HG03066 (cell line): ENCODE measurements around the gene SMG7.
"Not testable (repeated sequence)": the region's sequence is repeated elsewhere in the genome, so short reads cannot be mapped to it uniquely, and the experiment has no call there.

Experiments
- ATAC-seq: cut with Tn5 transposase; IDR thresholded peaks from one replicate; pipeline ENCODE4 v1.9.1; 2021; ENCODE audit warnings: low read depth; ENCODE audit not compliant: unreplicated experiment

Gene SMG7, protein sequence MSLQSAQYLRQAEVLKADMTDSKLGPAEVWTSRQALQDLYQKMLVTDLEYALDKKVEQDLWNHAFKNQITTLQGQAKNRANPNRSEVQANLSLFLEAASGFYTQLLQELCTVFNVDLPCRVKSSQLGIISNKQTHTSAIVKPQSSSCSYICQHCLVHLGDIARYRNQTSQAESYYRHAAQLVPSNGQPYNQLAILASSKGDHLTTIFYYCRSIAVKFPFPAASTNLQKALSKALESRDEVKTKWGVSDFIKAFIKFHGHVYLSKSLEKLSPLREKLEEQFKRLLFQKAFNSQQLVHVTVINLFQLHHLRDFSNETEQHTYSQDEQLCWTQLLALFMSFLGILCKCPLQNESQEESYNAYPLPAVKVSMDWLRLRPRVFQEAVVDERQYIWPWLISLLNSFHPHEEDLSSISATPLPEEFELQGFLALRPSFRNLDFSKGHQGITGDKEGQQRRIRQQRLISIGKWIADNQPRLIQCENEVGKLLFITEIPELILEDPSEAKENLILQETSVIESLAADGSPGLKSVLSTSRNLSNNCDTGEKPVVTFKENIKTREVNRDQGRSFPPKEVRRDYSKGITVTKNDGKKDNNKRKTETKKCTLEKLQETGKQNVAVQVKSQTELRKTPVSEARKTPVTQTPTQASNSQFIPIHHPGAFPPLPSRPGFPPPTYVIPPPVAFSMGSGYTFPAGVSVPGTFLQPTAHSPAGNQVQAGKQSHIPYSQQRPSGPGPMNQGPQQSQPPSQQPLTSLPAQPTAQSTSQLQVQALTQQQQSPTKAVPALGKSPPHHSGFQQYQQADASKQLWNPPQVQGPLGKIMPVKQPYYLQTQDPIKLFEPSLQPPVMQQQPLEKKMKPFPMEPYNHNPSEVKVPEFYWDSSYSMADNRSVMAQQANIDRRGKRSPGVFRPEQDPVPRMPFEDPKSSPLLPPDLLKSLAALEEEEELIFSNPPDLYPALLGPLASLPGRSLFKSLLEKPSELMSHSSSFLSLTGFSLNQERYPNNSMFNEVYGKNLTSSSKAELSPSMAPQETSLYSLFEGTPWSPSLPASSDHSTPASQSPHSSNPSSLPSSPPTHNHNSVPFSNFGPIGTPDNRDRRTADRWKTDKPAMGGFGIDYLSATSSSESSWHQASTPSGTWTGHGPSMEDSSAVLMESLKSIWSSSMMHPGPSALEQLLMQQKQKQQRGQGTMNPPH

DNA sequence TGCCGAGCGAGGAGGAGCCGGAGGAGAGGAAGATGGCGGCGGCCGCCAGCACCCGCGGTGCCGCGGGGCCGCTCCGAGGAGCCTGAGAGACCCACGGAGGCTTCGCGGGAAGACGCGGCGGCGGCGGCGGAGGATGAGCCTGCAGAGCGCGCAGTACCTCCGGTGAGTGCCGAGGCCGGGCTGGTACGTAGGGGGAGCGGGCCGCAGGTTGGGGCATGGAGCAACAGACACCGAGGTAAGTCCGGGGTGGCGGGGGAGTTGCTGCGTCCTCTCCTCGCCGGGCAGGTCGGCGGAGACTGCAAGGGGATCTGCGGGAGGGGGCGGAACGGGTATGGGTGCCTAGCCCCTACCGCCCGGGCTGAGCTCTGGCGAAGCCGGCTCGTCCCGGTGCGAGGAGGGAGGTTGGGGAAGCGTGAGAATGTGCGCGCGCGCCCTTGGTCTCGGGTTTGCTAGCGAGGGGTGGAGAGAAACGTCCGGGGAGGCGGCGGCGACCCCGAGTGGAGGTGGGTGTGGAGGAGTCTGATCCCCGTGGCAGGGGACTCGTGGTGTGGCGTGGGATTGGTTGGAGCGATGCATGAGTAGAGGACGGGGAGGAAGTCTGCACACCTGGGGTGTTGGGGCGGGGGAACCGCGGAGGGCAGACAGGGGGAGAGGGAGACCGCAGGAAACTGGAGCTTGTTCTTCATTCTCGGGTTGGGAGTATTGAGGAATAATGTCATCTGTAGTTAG is at the start of gene SMG7:
TSS of gene SMG7 (plus strand) at position 12 of the 729 bp plus-strand sequence. CDS start at position 134, 122 bp downstream.
- ATAC-seq: peak; percentile 16

DNA sequence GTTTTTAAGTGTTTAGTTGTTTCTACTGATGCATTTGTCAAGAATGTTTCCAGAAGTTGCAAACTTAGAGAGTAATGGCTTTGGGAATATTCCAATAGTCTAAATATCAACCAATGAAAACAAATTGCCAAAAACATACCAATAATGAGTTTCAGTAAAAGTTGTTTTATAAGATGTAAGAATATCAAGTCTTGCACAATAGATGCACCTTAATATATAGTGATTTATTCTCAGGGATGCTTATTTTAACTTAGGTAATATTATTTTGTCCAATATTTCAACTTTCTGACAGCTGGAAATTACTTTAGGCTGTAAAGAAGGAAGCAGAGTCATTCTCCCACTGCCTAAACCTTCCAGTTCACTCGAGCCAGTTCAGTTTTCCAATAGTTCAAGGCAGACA is 48.8 kb upstream of the SMG7 start:
- no peak for ATAC-seq

DNA sequence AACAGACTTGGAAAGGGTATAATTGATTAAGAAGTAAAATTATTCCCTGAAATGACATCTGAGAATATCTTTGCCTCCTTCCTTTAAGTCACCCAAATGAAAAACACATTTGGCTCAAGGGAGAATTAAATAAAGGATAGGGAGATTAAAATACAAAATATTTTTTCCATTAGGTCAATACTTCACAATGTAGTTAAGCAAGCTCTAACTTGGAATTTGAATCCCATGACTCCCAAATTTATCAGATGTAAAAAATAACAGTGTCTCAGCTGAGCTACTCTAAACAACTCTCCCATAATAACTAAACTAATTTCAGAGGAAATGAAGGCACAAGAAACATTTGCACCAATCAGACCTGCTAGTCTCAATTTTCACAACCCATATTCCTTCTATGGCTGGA is 47.6 kb upstream of the SMG7 start:
- no peak for ATAC-seq

DNA sequence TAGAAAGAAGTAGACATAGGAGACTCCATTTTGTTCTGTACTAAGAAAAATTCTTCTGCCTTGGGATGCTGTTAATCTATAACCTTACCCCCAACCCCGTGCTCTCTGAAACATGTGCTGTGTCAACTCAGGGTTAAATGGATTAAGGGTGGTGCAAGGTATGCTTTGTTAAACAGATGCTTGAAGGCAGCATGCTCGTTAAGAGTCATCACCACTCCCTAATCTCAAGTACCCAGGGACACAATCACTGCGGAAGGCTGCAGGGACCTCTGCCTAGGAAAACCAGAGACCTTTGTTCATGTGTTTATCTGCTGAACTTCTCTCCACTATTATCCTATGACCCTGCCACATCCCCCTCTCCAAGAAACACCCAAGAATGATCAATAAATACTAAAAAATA is 44.7 kb upstream of the SMG7 start:
- not testable (repeated sequence) for ATAC-seq

DNA sequence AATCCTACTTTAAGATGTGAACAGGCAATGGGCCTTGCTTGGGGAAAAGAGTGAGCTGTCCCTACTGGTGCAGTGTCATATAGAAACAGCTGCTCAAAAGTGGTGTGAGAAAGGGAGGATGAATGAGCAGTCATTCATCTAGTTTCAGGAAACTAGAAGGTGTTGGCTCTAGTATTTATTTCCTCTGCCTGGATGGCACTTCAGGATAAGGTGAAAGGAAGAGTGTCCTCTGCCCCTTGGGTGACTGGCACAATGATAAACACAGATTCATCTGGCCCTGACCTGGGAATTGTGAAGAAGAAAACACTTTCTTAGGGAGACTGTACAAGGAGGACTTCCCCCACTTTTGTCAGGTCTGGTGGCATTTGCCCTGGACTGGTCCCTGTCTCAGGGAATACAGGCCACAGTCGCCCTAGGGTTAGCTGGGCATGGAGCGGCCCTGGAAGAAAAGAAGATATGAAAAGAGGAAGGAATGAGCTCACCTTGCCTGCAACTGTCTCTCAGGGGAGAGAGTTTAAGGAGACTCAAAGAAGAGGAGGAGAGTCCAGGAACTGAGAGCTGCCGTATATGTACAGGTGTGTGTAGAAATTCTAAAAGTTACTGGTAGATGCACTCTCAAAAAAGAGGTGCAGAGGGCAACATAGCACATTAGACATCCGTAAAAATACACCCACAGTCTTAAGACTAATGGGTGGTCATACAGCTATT is 40.3 kb upstream of the SMG7 start:
- ATAC-seq: no peak

DNA sequence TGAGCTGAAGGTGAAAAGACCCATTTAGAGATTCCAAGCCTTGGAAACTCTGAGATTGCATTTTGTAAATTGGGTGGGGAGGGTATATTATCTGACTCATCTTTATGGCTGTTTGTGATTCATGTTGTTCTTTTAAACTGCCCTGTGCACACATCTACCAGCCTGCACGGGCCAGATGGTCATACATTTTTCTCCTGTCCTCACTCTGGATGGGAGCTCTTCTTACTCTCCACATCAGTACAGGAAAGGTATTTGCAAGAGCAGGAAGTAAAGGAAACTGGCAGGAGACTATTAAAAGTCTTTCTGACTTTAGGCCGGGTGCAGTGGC is 39.8 kb upstream of the SMG7 start:
- ATAC-seq: no peak

DNA sequence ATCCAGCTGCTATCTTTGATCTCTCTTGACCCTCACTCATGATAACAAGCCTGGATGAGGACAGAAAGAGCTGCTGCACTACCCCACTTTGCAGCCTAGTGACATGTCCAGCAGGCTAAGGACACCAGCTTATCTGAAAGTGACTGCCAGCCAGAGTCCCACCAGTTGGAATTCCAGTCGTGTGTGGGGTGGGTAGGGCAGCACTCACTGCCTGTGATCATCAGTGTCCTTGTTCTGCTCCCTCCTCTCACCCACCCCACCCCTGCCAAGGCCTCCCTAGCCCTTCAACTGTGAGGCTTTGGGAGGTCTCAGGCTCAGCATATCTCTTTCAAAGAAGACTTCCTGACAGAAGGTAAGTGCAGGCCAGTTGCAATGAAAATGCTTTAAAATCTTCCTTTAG is 38.6 kb upstream of the SMG7 start:
- no peak for ATAC-seq

DNA sequence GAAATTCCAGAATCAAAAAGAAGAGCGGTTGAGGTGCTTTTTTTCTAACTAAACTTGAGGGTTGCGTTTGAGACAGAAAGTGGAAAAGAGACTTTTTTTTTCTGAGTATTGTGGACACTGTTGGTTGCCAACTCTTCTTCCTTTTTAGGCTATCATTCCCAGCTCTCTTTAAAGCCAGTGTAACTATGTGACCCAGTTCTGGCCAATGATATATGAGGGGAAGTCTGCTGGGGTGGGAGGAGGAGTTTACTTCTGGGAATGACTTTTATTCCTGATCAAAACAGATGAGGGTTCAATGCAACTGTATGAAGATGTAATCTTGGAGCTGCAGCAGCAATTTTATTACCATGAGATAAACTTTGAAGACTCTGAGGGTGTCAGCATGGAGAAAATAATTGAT is 36.8 kb upstream of the SMG7 start:
- ATAC-seq: no peak

DNA sequence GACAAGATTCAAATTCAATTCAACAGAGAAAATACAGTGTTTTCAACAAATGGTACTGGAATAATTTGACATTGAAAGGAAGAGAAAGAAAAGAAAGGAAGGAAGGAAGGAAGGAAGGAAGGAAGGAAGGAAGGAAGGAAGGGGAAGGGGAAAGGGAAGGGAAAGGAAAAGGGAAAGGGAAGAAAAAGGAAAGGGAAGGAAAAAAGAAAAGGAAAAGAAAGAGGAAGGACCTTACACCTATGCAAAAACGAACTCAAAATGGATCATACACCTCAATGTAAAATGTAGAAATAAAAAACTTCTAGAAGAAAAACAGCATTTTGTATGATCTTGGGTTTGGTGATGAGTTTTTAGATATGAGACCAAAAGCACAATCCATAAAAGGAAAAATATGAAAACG is 34.2 kb upstream of the SMG7 start:
- ATAC-seq: no peak

DNA sequence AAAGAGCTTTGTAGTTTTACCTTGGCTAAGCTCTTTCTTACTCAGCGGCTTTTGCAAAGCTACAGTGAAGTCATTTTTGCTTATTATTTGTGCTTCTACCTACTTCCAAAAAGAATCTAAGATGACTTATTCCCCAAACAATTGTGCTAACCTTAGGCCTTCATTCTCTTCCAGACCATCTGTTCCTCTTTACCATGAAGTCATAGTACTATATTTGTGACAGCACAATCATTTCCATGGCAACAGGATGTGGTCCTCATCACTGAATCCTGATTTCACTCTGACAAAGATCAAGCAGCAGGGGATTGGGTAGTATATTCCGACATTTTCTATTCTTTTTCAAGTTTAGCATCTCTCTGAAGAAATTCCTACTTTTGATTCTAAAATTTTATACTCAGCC is 29.3 kb upstream of the SMG7 start:
- no peak for ATAC-seq

DNA sequence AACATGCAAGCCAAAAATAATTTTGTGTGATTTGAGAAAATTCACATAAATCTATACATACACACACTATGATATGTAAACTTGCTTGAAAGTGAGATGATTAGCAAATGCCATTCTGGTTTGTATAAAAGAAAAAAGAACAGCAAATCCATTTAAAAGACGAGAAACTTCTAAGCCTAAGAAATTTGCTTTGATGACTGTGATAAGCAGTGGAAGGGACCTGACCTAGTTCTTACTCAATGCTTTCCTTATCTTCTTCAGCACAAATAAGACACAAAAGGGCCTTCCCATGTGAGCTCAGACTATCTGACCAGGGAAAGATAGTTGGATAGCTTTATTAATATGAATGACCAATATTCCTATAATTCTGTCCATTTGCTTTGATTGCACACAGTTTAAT is 28.8 kb upstream of the SMG7 start:
- no peak for ATAC-seq

DNA sequence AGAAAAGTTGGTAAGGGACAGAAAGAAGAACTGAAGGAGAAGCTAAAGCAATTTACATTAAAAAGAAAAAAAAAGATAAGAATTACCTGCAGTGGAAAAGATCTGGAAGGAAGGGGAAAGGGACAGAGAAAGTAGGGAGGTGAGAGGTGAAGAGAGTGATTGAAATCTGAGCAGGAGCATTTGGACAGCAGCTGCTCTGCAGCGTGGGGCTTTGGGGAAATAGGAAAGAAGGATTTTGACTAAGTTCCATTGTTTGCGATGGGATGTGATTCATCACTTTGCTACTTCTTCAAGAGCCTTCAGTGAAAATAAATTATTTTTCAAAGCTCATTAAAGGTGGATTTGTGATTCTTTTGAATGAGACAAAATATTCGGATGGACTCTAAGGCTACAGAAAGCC is 28.1 kb upstream of the SMG7 start:
- no peak for ATAC-seq

DNA sequence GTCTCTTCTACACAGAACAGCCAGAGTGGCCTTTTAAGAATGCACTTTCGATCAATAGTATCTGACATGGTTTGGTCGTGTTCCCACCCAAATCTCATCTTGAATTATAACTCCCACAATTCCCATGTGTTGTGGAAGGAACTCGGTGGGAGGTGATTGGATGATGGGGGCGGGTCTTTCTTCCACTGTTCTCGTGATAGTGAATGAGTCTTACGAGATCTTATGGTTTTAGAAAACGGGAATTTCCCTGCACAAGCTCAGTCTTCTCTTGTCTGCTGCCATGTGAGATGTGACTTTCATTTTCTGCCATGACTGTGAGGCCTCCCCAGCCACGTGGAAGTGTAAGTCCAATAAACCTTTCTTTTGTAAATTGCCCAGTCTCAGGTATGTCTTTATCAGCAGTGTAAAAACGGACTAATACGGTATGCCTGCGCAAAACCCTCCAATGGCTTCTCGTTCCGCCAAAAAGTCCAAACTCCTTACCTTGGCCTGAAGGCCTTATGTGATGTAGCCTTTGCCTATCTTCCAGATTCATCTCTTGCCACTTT is 23.0 kb upstream of the SMG7 start:
- ATAC-seq: no peak

DNA sequence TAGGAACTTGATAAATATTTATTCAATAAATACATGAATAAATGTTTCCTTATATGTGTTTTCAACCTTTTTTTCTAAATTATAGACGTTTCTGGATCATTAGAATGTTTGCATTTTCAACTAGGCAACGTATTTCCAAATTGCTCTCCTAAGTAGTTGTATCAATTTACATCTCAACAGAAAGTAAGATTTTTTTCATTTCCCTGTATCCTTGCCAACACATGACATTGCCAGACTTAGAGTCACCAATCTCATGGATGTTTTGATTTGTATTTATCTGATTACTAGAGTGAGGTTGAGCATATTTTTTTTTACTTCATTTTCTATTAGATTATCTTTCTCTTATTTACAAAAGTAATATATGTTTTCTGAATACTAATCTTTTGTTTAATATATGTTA is 22.2 kb upstream of the SMG7 start:
- no peak for ATAC-seq

DNA sequence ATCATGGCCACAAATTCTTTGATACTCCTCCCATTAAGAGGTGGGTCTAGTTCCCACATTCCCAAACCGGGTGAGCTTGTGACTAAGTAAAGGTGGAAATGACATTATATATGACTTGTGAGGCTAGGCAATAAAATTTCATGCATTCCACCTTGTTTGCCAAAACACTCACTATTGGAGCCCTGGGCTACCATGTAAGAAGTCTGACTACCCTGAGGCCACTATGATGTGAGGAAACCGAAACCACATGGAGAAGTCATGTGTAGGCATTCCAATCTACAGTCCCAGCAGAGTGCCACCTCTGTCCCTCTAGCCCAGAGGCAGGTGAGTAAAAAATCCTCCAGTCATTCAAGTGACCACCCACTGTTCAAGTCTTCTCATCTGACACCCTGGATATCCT is 17.9 kb upstream of the SMG7 start:
- no peak for ATAC-seq

DNA sequence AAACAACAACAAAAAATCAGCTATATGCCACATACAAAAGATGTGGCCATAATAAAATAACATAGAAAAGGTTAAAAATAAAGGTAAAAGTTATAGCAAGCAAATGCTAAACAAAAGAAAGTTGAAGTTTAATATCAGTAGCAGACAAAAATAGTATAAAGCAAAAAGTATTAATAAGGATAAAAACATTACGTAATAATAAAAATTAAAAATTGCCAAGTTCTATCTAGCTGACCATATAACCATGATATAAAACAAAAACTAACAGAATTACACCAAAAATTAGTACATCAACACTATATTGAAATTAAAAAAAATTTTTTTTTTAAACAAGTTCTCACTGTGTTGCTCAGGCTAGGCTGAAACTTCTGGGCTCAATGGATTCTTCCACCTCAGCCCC is 15.5 kb upstream of the SMG7 start:
- ATAC-seq: no peak

DNA sequence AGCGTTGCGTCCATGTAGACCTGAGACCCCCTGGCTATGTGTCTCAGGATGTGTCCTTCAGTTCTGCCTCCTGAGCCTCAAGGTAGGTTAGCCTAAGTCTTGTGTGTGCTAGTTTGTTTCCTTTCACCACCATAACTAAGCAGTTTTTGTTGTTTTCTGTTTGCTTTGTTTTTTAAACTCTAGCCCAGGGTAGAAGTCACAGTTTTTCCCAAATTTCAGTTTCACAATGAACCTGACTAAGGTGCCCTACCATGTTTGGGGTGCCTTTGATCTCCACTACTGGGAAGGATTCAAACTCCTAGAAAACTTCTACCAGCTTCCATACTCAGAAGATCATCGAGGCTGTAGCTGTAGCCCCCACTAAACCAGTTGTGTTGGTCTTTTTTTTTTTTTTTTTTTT is 14.8 kb upstream of the SMG7 start:
- no peak for ATAC-seq

DNA sequence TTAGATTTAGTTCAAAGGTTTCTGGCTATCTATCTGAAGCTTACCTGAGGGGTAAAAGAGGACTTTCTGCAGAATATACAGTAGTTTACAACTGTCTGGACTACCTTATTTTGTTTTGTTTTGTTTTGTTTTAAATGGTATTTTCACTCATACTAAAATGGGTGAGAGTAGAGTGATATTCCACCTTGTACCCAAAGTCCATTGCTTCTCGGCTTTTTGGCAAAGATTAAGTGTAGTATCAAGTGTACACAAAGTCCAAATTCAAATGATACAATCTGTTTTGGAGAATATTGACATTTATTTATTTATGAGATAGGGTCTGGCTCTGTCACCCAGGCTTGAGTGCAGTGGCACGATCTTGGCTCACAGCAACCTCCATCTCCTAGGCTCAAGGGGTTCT is 11.7 kb upstream of the SMG7 start:
- no peak for ATAC-seq

DNA sequence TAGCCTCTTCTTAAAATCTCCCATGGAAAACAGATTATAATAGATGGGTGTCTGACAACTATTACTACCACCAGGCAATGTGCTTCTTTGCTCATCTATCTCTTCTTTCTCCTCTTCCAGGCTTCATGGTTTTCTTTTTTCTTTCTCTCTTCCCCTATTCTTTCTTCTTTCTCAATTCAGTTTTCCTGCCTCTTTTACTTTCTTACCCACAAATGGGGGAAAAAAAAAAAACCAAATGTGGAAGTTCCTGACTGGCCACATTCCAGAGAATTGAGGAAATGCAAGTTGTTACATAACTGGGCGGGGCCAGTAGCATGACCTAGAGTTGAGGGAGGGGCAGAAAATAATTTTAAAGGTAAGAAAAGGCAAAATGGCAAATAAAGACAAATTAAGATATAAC is 10.9 kb upstream of the SMG7 start:
- no peak for ATAC-seq

DNA sequence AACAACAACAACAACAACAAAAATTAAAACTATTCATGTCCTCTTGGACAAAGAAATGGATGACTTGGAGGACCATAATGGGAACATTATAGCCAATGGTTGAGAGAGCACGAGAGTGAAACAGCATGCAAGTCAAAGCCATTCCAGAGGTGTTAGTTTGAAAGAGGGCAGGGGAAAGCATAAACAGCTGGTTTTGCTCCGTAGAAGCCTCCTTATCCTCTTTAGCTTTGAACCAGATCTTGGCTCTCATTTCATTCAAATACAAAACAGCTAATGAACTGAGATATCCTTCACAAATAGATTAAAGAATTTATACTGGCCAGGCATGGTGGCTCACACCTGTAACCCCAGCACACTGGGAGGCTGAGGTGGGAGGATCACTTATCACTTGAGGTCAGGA is 8.7 kb upstream of the SMG7 start:
- ATAC-seq: no peak
